OCI-LY7 (cell line): Measurements from ENCODE around the gene TEX22.

ENCODE experiments used
- EZH2phosphoT487 ChIP-seq: fragments of 200-600 bp; sonication (generic); IDR thresholded peaks from 2 replicates; pipeline ENCODE4 v1.6.1; 2018; ENCODE audit warnings: low read depth, borderline replicate concordance, mild to moderate bottlenecking, mixed run types, antibody characterized with exemption, low read length, moderate library complexity, mixed read lengths
- TF ChIP-seq, protein P1 (sequence below): fragments of 200-600 bp; sonication (generic); conservative IDR thresholded peaks from 2 replicates; pipeline ENCODE4 v1.5.1; 2014; ENCODE audit warnings: mild to moderate bottlenecking, antibody characterized with exemption, low read length, moderate library complexity, mixed read lengths

DNA sequence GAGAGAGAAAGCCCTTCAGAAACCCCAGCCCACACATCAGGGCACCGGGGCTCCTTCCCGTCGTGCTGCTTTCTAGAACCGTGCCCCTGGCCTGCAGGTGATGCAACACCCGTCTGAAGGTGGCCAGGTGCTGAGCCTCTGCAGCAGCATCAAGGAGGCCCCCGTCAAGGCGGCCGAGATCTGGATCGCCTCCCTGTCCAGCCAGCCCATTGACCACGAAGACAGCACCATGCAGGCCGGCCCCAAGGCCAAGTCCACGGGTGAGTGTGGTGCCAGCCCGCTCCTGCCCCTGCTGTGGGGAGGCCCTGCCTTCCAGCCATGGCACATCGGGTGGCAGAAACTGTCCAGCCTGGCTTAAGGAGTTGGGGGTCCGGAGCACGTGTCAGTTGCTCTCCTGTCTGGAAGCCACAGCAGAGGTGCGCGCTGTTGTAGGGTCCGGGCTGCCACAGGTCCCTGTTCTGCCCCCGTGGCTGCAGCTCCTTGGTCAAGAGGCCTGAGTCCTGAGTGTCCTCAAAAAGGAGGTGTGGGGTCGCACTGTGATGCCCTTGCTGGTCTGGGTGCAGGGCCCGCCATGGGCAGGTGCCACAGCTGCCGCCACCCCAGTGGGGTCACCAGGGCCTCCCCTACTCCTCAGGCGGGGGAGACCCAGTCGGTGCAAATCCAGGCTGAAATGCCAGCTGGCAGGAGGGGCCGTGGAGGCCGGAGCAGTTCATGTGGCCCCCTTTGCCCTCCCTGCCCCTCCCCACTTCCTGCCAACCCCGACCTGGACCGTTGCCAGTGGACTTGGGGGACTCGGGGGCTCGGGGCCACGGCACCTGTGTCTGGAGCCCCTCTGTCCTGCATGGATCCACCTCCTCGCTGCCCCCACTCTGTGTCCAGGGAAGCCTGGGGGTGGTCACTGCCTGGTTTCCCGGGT, 31.0 kb upstream of the TEX22 start:
- TF ChIP-seq, protein P1, sequence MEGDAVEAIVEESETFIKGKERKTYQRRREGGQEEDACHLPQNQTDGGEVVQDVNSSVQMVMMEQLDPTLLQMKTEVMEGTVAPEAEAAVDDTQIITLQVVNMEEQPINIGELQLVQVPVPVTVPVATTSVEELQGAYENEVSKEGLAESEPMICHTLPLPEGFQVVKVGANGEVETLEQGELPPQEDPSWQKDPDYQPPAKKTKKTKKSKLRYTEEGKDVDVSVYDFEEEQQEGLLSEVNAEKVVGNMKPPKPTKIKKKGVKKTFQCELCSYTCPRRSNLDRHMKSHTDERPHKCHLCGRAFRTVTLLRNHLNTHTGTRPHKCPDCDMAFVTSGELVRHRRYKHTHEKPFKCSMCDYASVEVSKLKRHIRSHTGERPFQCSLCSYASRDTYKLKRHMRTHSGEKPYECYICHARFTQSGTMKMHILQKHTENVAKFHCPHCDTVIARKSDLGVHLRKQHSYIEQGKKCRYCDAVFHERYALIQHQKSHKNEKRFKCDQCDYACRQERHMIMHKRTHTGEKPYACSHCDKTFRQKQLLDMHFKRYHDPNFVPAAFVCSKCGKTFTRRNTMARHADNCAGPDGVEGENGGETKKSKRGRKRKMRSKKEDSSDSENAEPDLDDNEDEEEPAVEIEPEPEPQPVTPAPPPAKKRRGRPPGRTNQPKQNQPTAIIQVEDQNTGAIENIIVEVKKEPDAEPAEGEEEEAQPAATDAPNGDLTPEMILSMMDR: no peak
- no peak for TF ChIP-seq EZH2phosphoT487
